GM19025 (cell line): ENCODE measurements around the gene IFNL4.
"Not testable (repeated sequence)": the region's sequence is repeated elsewhere in the genome, so short reads cannot be mapped to it uniquely, and the experiment has no call there.

Experiments
- ATAC-seq: cut with Tn5 transposase; IDR thresholded peaks from one replicate; pipeline ENCODE4 v1.9.1; 2021; ENCODE audit warnings: mild to moderate bottlenecking, low read depth, moderate library complexity; ENCODE audit not compliant: unreplicated experiment

IFNL4 gene

DNA sequence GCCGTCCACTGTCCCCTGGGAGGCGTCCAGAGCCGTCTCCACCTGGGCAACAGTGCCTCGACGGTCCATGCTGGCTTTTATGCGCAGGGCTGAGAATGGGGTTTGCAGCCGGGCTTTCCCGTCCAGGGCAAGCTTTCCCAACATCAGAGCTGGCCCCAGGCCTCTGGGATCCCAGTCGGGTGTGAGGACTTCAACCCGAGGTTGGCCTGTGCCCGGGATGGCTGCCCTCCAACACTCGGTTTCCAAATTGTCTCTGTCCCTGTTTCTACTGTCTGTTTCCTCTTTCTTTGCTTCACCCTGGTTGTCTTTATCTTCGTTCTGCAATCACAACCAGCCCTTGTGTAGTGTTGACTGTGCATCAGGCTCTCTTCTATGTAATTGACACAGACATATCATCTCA is at the start of gene IFNL4:
IFNL4 (minus strand) TSS at position 51 of the 400 bp plus-strand sequence.
- ATAC-seq, result no peak

DNA sequence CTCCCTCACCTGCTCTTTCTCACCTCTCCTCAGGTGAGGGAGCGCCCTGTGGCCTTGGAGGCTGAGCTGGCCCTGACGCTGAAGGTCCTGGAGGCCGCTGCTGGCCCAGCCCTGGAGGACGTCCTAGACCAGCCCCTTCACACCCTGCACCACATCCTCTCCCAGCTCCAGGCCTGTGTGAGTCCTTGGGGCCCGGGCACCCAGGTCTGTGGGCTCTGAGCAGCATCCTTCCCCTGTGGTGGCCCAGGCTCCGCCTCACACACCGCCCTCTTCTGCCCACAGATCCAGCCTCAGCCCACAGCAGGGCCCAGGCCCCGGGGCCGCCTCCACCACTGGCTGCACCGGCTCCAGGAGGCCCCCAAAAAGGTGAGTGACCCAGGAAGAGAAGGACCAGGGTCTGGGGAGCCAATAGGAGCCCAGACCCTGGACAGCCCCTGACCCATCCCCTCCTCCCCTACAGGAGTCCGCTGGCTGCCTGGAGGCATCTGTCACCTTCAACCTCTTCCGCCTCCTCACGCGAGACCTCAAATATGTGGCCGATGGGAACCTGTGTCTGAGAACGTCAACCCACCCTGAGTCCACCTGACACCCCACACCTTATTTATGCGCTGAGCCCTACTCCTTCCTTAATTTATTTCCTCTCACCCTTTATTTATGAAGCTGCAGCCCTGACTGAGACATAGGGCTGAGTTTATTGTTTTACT is 49.4 kb upstream of the IFNL4 start:
- ATAC-seq, result no peak

DNA sequence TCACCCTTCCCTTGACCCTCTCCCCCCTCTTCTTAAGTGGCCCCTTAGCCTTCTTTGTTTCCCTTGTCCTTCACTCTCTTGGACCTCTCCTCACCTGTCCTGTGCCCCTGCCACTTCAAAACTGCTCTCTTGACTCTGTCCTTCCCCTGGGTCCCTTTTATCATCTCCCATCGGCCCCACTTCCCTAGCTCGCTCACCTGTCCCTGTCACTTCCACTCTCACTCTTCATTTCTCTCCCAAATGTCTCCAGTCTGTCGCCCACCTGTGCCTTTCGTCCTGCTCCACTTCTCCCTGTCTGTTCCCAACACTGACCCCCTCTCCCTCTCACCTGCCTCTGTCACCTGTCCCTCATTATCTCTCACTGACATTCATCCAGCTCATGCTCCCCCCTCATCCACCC is 48.2 kb upstream of the IFNL4 start:
- ATAC-seq, result no peak

DNA sequence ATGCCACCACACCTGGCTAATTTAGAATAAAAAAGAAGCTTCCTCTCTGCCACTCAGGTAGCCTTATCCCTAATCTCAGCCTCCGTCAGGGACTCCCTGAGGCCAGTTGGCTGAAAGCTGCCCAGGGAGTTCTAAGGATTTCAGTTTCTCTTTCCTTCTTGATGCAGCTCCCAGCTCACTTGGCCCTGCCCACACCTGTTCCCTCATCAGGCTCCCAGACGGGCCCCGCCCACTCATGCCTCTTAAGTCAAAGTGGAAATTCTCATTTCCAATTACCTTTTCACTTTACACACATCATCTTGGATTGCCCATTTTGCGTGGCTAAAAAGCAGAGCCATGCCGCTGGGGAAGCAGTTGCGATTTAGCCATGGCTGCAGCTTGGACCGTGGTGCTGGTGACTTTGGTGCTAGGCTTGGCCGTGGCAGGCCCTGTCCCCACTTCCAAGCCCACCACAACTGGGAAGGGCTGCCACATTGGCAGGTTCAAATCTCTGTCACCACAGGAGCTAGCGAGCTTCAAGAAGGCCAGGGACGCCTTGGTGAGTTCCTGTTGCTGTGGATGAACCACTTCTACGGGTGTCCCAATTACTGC is 47.5 kb upstream of the IFNL4 start, which contains the start of gene IFNL1:
IFNL1 (plus strand) TSS at position 353 of the 591 bp plus-strand sequence; CDS start at position 368, 15 bp downstream.
- ATAC-seq, result no peak

DNA sequence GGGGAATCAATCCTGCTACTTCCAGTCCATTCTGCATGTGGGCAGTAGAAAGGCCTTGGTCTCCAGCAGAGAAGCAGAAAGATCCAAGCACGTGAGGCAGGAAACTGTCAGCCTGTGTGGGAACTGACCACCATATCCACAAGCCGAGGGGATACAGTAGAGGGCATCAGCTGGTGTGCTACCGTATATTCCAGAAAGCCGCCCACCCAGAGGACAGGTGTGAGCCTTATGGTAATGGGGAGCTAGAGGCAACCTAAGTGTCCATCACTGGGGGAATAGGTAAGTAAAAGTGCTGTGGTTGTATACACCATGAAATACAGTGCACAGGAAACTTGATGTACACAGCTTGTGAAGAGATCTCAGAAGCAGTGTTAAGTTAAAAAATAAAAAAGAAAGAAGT is 44.7 kb upstream of the IFNL4 start:
- ATAC-seq, result no peak

DNA sequence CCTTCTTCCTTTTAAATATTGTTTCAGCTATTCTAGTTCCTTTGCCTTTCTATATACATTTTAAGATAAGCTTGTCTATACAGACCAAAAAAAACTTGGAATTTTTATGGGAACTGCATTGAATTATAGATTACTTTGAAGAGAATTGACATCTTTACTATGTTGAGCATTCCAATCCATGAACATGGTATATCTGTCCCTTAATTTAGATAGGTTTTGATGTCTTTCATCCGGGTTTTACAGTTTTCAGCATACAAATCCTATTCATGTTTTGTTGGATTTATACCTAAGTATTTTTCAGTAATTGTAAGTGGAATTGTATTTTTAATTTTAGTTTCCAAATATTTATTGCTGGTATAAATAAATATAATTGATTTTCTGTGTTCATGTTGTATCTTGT is 35.4 kb upstream of the IFNL4 start:
- no peak for ATAC-seq

DNA sequence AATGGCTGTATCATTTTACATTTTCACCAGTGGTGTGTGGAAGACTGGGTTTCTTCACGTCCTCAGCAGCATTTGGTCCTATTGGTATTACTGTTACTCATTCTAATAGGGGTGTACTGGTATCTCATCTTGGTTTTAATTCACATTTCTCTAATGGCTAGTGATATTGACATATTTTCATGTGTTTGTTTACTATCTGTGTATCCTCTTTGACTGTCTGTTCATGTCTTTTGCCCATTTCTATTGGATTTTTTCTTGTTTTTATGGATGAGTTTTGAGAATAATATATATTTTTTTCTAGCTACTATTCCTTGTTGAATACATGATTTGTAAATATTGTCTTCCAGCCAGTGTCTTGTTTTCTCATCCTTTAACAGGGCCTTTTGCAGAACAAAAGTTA is 33.4 kb upstream of the IFNL4 start:
- no peak for ATAC-seq

DNA sequence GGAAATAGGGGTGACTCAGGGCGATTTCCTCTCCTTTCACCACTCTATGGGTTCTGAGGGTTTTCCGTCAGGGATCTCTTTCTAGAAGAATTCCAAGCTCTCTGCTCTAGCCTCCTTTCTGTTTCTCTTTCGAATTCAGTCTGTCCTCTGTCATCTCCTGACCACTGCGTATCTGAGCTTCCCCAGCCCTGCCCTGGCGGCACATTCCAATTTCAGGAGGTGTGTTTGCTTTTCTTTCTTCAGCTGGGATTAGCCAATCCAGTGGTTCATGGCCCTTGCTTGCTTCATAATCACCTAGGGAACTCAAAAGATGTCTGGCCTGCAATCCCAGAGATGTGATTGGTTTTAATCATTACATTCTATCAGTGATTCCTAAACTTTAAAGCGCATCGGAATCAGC is 28.9 kb upstream of the IFNL4 start:
- no peak for ATAC-seq

DNA sequence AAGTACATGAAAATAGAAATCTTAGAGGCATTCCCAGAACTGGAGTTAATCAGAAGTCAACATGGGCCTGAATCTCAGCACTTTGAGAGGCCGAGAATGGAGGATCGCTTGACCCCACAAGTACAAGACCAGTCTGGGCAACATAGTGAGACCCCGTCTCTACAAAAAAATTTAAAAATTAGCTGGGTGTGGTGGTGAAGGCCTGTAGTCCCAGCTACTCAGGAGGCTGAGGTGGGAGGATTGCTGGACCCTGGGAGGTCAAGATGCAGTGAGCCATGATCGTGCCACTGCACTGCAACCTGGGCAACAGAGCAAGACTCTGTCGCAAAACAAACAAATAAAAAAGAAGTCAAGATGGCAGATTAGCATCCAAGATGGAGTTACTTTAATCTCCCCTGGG is 28.1 kb upstream of the IFNL4 start:
- ATAC-seq, result no peak

DNA sequence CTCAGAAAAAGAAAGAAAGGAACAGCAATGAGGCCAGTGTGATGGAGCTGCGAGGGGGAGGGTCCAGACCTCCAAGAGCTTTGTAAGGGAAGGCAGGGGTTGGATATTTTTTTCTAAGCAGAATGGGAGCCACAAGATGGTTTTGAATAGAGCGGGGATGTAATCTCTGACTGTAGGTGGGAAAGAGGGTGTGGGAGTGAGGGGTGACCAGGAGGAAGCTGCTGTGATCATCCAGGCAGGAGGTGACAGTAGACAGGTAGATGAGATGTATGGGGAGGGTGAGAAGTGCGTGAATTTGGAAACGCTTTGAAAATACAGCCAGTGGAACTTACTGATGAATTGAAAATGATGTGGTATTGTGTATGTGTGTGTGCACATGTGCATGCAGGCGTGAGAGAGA is 26.9 kb upstream of the IFNL4 start:
- ATAC-seq, result no peak

DNA sequence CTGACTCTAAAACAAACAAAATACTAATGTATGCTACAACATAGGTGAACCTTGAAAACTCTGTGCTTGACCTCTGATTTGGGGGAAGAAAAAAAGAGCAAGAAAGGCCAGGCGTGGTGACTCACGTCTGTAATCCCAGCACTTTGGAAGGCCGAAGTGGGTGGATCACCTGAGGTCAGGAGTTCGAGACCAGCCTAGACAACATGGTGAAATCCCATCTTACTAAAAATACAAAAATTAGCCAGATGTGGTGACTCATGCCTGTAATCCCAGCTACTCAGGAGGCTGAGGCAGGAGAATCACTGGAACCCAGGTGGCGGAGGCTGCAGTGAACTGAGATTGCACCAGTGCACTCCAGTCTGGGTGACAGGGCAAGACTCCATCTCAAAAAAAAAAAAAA is 25.2 kb upstream of the IFNL4 start:
- not testable (repeated sequence) for ATAC-seq

DNA sequence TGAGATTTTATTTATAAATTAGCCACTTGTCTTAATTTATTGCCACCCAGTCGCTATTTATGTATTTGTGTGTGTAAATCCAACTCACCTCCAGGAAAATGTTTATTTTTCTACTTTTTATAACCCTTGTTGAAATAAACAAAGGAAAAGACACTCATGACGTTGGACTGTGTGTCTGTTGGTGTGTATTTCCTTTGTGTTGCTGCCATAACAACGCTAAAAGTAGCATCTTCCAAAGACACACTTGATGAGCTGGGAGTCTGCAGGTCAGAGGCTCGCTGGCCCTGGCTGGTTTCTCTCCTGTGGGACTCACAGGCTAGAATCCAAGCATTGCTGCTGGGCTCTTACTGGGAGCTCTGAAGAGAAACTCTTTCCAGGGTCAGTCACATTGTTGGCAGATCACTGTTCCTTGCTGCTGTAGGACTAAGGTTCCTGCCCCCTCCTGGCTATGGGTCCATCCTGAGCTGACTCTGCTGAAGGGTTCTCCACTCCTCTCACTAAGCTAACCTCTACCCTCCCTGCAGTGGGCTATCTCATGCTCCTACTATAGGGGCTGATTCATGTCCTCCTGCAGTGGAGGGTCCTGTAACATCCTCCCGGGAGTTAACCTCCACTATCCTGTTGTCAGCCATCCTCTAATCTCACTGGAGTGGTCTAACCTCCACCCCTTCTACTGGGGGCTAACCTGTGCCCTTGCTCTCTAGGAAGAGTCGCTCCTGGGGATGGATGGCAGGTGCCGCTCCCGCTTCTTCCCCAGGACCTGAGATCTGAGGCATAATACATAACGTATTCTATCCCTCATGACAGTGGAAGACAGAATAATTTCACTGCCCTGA is 21.6 kb upstream of the IFNL4 start:
- ATAC-seq, result no peak

DNA sequence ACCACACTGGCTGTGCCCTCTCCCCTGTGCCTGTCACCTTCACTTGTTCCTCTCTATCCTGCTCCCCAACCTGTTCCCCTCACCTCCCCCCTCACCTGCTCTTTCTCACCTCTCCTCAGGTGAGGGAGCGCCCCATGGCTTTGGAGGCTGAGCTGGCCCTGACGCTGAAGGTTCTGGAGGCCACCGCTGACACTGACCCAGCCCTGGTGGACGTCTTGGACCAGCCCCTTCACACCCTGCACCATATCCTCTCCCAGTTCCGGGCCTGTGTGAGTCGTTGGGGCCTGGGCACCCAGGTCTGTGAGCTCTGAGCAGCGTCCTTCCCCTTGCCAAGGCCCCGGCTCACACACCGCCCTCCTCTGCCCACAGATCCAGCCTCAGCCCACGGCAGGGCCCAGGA is 20.7 kb upstream of the IFNL4 start:
- ATAC-seq, result not testable (repeated sequence)

DNA sequence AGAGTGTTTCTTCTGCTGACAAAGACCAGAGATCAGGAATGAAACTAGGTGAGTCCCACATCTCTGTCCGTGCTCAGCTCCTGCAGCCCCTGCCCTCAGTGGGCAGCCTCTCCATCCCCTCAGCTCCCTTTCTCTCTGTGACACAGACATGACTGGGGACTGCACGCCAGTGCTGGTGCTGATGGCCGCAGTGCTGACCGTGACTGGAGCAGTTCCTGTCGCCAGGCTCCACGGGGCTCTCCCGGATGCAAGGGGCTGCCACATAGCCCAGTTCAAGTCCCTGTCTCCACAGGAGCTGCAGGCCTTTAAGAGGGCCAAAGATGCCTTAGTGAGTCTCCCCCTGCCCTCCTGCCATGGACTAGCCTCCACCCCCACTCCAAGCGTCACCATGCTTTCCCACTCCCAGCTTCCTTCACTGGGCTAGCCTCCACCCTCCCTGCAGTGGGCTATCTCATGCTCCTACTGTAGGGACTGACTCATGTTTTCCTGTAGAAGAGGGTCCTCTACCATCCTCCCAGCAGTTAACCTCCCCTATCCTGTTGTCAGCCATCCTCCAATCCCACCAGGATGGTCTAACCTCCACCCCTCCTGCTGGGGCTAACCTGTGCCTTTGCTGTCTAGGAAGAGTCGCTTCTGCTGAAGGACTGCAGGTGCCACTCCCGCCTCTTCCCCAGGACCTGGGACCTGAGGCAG is 20.0 kb upstream of the IFNL4 start:
- ATAC-seq, result not testable (repeated sequence)

DNA sequence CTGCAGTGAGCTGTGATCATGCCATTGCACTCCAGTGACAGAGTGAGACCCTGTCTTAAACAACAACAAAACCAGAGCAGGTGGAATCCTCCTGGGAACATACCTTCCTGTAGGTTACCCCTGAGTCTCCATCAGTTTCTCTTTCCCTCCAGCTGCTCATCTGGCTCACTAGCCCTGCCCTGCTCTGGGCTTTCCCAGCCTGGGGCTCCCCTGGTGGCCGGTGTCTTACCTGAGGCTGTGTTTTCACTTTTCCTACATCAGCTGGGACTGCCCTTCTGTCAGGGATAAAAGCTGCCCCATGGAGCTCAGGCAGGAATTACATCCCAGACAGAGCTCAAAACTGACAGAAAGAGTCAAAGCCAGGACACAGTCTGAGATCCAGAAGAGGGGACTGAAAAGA is 19.4 kb upstream of the IFNL4 start, which contains the start of gene IFNL2:
IFNL2 (plus strand) TSS at position 312 of the 400 bp plus-strand sequence. CDS start 173 bp downstream, outside the sequence.
- ATAC-seq, result not testable (repeated sequence)

DNA sequence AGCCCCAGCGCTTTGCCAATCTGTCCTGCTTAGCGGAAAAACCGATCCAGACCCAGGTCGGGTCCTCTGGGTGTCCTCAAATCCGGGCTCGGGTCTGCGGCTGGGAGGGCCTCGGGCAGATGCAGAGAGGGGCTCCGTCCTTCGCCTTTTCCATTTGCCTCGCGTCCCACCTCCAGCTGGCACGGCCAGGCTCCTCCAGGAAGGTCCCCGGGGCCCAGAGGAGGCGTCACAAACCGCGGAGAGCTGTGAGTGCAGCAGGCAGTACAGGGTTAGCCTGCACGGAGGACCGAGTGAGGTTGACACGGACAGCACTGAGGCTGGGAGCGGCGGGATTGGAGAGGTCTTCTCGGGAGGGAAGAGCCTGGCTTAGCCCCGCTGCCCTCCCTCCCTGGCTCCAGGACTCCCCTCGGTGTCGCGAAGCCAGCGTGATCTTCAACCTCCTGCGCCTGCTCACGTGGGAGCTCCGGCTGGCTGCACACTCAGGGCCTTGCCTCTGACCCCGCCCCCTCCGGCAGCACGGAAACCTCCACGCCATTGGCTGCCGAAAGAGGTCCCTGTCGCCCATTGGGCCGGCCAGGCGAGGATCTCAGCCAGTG is 16.8 kb upstream of the IFNL4 start:
- no peak for ATAC-seq

DNA sequence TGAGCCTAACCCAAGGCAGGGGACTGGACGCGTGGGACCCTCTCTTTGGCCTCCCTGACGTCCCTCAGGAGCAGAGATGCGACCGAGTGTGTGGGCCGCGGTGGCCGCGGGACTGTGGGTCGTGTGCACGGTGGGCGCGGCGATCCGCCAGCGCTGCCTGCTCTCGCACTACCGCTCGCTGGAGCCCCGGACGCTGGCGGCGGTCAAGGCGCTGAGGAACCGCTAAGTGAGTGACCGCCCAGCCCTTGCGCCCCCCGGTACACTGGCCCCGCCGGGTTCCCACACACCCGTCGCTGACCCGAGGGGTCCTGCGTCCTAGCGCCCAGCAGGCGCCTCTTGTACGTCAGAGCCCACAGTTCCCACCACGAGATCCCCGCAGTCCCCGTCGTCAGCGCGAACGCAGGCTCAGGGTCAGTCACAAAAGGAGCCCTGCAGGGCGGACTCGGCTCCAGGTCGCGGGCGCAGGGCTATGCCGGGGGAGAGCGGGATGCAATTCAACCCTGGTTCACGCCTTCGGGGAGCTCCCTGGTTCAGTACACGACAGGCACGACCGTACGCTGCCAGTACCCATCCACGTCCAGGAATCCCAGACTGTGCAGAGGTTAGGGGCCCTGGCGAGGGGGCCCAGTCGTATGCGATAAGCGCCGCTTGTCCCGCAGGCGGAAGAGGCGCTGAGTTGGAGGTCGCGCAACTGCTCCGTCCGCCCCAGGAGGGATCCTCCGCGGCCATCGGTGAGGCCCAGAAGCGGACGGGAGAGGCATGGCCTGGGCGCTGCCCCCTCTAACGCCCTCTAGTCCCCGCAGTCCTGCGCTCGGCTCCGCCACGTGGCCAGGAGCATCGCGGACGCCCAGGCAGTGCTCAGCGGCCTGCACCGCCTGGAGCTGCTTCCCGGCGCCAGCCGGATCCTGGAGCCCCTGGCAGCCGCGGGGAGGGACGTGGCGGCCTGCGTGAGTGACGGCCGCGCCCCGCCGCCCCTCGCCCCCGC is 15.9 kb upstream of the IFNL4 start:
- no peak for ATAC-seq

DNA sequence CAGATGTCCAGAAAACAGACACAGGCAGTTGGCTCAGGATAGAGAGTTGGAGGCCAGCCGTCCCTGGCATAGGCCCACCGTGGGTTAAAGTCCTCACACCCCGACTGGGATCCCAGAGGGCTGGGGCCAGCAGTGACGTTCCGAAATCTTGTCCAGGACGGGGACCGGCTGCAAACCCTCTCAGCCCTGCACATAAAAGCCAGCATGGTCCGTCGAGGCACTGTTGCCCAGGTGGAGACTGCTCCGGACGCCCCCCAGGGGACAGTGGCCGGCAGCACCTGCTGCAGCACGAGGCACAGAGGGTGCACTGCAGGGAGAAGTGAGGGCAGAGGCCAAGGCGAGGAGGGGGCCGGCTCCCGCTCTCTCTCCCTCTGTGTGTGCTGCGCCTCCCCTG is 15.3 kb upstream of the IFNL4 start:
- no peak for ATAC-seq

DNA sequence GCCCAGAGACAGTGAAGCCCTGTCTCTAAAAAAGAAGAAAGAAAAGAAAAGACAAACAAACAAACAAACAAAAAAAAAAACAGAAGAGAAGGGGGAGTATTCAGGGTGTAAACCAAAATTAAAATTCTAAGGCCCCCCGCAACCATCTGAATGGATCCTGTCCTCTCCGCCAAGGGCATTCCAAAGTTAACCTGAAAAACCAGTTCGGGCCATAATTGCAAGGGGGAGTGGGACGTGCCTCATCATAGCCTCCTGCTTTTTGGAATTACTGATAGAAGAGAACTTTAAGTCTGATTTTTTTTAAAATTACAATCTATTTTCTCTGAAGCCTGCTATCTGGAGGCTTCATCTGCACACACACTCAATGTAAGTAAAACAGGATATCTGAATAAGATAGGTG is 13.8 kb upstream of the IFNL4 start:
- no peak for ATAC-seq
